IMR-90 (cell line): ENCODE data around the gene GLYAT.

ENCODE experiments used
- CTCF ChIP-seq: conservative IDR thresholded peaks from 2 replicates; pipeline ENCODE4 v1.5.1; 2012; ENCODE audit warnings: mild to moderate bottlenecking, low read depth, low read length, improper control_type of control experiment
- POLR2A ChIP-seq: IDR thresholded peaks from 2 replicates; pipeline ENCODE4 v1.6.1; 2012; ENCODE audit warnings: mild to moderate bottlenecking, low read depth, low read length

- TF ChIP-seq CTCF (no peak), POLR2A (no peak)
Observed at GRCh38 chr11:58769308-58769707, 37.6 kb upstream of the GLYAT start.
